RWPE1 (cell line): ENCODE results near the gene REPIN1.
A peak's percentile ranks its signal among the peaks of the same experiment; 100 is the strongest.

Source experiments
- CTCF ChIA-PET: fragments of 350-600 bp; sonication (Branson Sonifier 250); formaldehyde crosslinking; extraction: SDS; loops from one replicate; lab custom pipeline; 2021; lab: Yijun Ruan, JAX
- POLR2A ChIA-PET: fragments of 400-600 bp; formaldehyde crosslinking; extraction: SDS; loops from one replicate; lab custom pipeline; 2020; ENCODE audit warnings: antibody characterized with exemption; ENCODE audit not compliant: low non-redundant PET; lab: Yijun Ruan, JAX
- DNase-seq: peaks from one replicate; pipeline ENCODE4 v3.0.0; 2012; ENCODE audit warnings: low spot score
- H3K27ac ChIP-seq: fragments of 450-650 bp; 2 replicates; pipeline ENCODE4 v1.5.1; 2017
- CTCF ChIP-seq: fragments of 450-650 bp; conservative IDR thresholded peaks from 2 replicates; pipeline ENCODE4 v1.5.1; 2017; ENCODE audit warnings: low read depth, mild to moderate bottlenecking

The REPIN1 gene

GRCh38 chr7:150406567-150407421 lies 38.2 kb downstream of the REPIN1 start:
- TF ChIP-seq CTCF, result no peak
- no peak for DNase-seq
- ChIA-PET POLR2A (no interaction called here), CTCF (interaction anchor here (0.6 to 0.9 kb wide), 2 partner anchors 13 to 91 kb away, joined by 3 read pairs; no protein-coding TSS in a partner anchor)
- H3K27ac ChIP-seq, result peak overlapping the region; percentile 74

GRCh38 chr7:150407588-150408392 lies 39.2 kb downstream of the REPIN1 start:
- DNase-seq, result no peak
- peak overlapping the region; percentile 74 for H3K27ac ChIP-seq
- CTCF ChIA-PET, result interaction anchor here (0.6 kb wide), 1 partner anchor 92 kb away, joined by 3 read pairs; no protein-coding TSS in a partner anchor
- POLR2A ChIA-PET, result no interaction called here
- TF ChIP-seq CTCF, result no peak

- POLR2A ChIA-PET, result no interaction called here
- CTCF ChIA-PET, result no interaction called here
- DNase-seq, result no peak
- H3K27ac ChIP-seq, result peak overlapping the region; percentile 9; the same call in 1 of the 2 replicates
- no peak for TF ChIP-seq CTCF
Observed at GRCh38 chr7:150408393-150409299, 40.0 kb downstream of the REPIN1 start.

- POLR2A ChIA-PET, result no interaction called here
- TF ChIP-seq CTCF, result no peak
- peak overlapping the region; percentile 9; the same call in 1 of the 2 replicates for H3K27ac ChIP-seq
- no peak for DNase-seq
- CTCF ChIA-PET, result no interaction called here
Observed at GRCh38 chr7:150409300-150410030, 40.8 kb downstream of the REPIN1 start.

- CTCF ChIA-PET, result no interaction called here
- no peak for DNase-seq
- no peak overlapping the region for H3K27ac ChIP-seq
- POLR2A ChIA-PET, result no interaction called here
- TF ChIP-seq CTCF, result no peak
Observed at GRCh38 chr7:150410131-150410530, 41.5 kb downstream of the REPIN1 start.
